Smooth muscle cell of the umbilical artery (primary cell): ENCODE data around the gene TIE1. TPM values are rescaled to one million over a fixed set of nuclear protein-coding genes. Genes with fewer than 3 reads are reported as not detected.

ENCODE experiments used
- total RNA-seq: library from RNA; depleted of rRNA; stranded (reverse); fragments of >200 nt; gene quantifications from 2 replicates; pipeline ENCODE4 v1.2.3, GENCODE V29; 2014

TIE1 gene
- total RNA-seq: 1.2 and 9.2 TPM in 2 replicates

GRCh38 chr1:43300378-43301094, at the start of gene TIE1:
TIE1 (plus strand) TSS chr1:43300982; CDS start chr1:43301072, 90 bp downstream.

GRCh38 chr1:43269627-43270375, 31.0 kb upstream of the TIE1 start, which contains the start of gene TMEM125:
TMEM125 (plus strand) TSS chr1:43269983; CDS start chr1:43272723, 2,740 bp downstream.

GRCh38 chr1:43285269-43285990, 15.4 kb upstream of the TIE1 start, which contains the start of gene C1orf210:
C1orf210 (minus strand) TSS chr1:43285581; CDS start chr1:43283270, 2,311 bp downstream.

GRCh38 chr1:43337588-43337987, 36.8 kb downstream of the TIE1 start, which contains the start of gene MPL:
MPL (plus strand) TSS chr1:43337818; CDS start chr1:43337849, 31 bp downstream.

GRCh38 chr1:43358746-43359693, 58.2 kb downstream of the TIE1 start, which contains the start of gene CDC20:
CDC20 (plus strand) TSS chr1:43358981; CDS start chr1:43359216, 235 bp downstream.

GRCh38 chr1:43367904-43368645, 67.3 kb downstream of the TIE1 start, which contains the start of gene ELOVL1:
ELOVL1 (minus strand) TSS chr1:43368011; CDS start chr1:43365609, 2,402 bp downstream.

Other genes with a start within 250 kb of the TIE1 start
- gene EBNA1BP2, start 128.7 kb upstream of the TIE1 start, total RNA-seq: 57.9 and 83.9 TPM in 2 replicates
- gene CFAP57, start 128.7 kb upstream of the TIE1 start, total RNA-seq: 0.09 and 0.30 TPM in 2 replicates
- gene TMEM125, start 31.0 kb upstream of the TIE1 start, total RNA-seq: not detected in 2 replicates
- not detected in 2 replicates for gene C1orf210, start 15.4 kb upstream of the TIE1 start, total RNA-seq
- not detected in 2 replicates for gene MPL, start 36.8 kb downstream of the TIE1 start, total RNA-seq
- 3.9 and 43.7 TPM in 2 replicates for gene CDC20, start 58.0 kb downstream of the TIE1 start, total RNA-seq
- gene ELOVL1, start 67.0 kb downstream of the TIE1 start, total RNA-seq: 23.2 and 53.9 TPM in 2 replicates
- 73.3 and 85.8 TPM in 2 replicates for gene MED8, start 88.8 kb downstream of the TIE1 start, total RNA-seq
- 27.9 and 36.4 TPM in 2 replicates for gene SZT2, start 88.9 kb downstream of the TIE1 start, total RNA-seq
- 49.8 and 51.4 TPM in 2 replicates for gene HYI, start 152.9 kb downstream of the TIE1 start, total RNA-seq
- 132 and 573 TPM in 2 replicates for gene PTPRF, start 229.9 kb downstream of the TIE1 start, total RNA-seq